SJCRH30 (cell line): Measurements from ENCODE around the gene PPM1L. TPM values are rescaled to one million over a fixed set of nuclear protein-coding genes. Genes with fewer than 3 reads are reported as not detected.

Source experiments
- DNase-seq, 2 experiments: peaks; one replicate each; pipeline ENCODE4 v3.0.0-alpha.2; 2015 to 2020
- H3K27ac ChIP-seq: fragments of 250-450 bp; sonication (Bioruptor Pico); 2 replicates; pipeline ENCODE4 v1.5.1; 2020; ENCODE audit warnings: mild to moderate bottlenecking, moderate library complexity
- H3K27me3 ChIP-seq: fragments of 250-450 bp; sonication (Bioruptor Pico); 2 replicates; pipeline ENCODE4 v1.5.1; 2020; ENCODE audit warnings: mild to moderate bottlenecking, moderate library complexity
- H3K36me3 ChIP-seq: fragments of 250-450 bp; sonication (Bioruptor Pico); 2 replicates; pipeline ENCODE4 v1.5.1; 2020; ENCODE audit warnings: mild to moderate bottlenecking, moderate library complexity
- H3K4me1 ChIP-seq: fragments of 250-450 bp; sonication (Bioruptor Pico); 2 replicates; pipeline ENCODE4 v1.5.1; 2020; ENCODE audit warnings: mild to moderate bottlenecking, moderate library complexity
- H3K4me3 ChIP-seq: fragments of 250-450 bp; sonication (Bioruptor Pico); 2 replicates; pipeline ENCODE4 v1.5.1; 2020; ENCODE audit warnings: mild to moderate bottlenecking, moderate library complexity
- H3K9me3 ChIP-seq: fragments of 250-450 bp; sonication (Bioruptor Pico); replicated peaks from 2 replicates; pipeline ENCODE4 v1.5.1; 2020; ENCODE audit warnings: mild to moderate bottlenecking, moderate library complexity
- total RNA-seq: library from RNA; depleted of rRNA; stranded (reverse); fragments of >200 nt; shearing (Covaris generic); gene quantifications from 2 replicates; pipeline ENCODE4 v1.2.3, GENCODE V29; 2014

The PPM1L gene
- total RNA-seq, 1 experiment from 2014 or later = 4.2 TPM

DNA sequence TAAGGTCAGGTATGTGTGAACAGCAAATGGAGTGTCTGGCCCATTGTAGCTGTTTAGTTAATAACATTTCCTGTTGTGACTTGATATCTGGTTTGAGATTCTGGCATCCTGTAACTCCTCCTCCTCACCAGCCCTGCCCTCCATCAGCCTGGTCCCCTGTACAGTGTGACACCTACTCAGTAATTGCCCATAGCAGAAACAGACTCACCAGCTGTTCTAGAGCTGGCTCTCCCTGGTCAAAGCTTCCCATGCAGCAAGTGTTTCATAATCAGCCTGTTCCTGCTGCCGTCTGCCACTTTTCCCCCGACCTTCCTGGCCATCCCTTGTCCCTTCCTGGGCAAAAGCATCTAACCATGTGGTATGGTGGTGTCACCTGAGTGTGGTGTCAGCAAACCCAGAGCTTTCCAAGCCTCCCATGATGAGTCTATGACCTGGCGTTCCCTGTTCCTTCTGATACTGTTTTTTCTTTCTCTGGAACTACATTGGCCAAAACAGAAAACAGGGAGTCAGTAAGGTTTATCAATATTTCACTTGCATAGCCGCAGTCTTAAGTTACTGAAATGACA is 293.7 kb downstream of the PPM1L start:
- Histone ChIP-seq H3K4me3 (no peak overlapping the region), H3K36me3 (no peaks in the 10 kb centered on the region), H3K27ac (no peak overlapping the region), H3K27me3 (no peaks in the 10 kb centered on the region), H3K9me3 (no peaks in the 10 kb centered on the region), H3K4me1 (no peaks in the 10 kb centered on the region)
- no peak for DNase-seq

DNA sequence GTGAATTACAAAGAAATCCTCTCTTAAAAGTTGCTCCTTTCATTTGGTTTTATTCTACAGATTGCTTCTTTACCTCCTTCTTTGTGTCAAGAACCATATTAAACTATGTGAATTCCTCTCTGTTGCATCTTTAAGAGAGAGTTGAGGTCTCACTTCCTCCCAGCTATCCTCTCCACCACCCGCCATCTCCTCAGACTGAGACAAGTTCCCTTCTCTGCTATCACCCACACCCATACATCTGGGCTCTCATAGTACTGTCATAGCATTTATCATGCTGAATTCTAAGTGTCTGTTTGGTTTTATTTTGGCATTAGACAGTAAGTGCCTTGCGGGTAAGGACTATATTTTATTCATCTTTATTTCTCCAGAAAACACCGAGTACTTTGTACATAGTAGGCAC is 294.9 kb downstream of the PPM1L start:
- no peaks in the 10 kb centered on the region for H3K4me1 ChIP-seq
- no peak overlapping the region for H3K27ac ChIP-seq
- H3K27me3 ChIP-seq = no peaks in the 10 kb centered on the region
- H3K4me3 ChIP-seq = no peak overlapping the region
- H3K36me3 ChIP-seq = no peaks in the 10 kb centered on the region
- H3K9me3 ChIP-seq = no peaks in the 10 kb centered on the region
- no peak for DNase-seq

DNA sequence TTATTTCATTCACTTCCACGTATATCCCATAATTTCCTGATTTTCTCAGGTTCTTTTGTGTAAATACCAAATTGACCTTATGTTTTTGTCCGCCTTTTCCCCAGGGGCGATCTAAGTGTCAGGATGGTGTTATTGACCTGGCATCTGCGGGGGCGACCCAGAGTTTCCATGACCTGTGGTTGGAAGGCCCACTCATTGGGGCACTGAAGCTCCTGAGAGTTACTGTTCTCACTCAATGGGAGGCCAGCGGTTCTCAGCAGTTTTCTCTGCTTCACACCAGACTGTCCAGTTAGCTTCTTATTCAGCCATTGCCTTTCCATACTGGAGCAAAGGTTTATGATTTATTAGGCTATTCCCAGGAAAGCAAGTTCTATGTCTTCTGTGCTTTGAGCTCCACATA is 295.8 kb downstream of the PPM1L start:
- Histone ChIP-seq H3K4me3 (no peak overlapping the region), H3K27ac (no peak overlapping the region), H3K27me3 (no peaks in the 10 kb centered on the region), H3K36me3 (no peaks in the 10 kb centered on the region), H3K9me3 (no peaks in the 10 kb centered on the region), H3K4me1 (no peaks in the 10 kb centered on the region)
- DNase-seq = no peak

DNA sequence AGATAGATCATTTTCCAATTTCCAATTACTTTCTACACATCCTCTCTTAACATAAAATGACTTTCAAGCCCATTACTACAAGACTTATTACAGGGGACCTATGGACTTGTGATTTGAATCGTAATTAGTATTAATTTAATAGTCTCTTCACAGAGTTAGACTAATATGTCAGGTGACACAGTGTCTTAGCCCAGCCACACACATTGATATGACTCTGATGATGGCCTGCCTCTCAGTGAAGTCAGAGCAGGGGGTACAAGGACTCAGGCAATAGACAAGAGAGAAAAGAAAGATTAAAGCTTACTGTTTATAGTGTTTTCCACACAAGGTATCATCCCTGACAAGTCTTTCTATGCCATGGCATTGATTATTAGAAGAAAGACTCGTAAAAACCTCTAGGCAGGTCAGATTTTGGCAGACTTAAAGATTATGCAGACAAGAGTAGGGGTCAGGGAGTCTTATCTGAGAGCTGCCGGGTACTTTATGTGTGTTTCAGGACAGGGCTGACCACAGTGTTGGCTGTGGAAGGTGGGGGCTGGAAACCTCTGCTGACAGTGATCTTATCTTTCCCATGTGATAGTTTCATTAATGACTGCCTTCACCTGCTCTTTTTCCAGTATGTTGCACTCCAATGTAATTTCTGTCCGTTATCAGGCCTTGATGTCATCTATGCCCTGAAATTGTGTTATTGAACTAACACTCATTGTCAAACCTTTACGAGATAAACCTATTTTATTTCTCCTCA is 299.0 kb downstream of the PPM1L start:
- Histone ChIP-seq H3K27ac (no peak overlapping the region), H3K4me3 (no peak overlapping the region), H3K9me3 (no peaks in the 10 kb centered on the region), H3K4me1 (no peaks in the 10 kb centered on the region), H3K36me3 (no peaks in the 10 kb centered on the region), H3K27me3 (no peaks in the 10 kb centered on the region)
- no peak for DNase-seq

DNA sequence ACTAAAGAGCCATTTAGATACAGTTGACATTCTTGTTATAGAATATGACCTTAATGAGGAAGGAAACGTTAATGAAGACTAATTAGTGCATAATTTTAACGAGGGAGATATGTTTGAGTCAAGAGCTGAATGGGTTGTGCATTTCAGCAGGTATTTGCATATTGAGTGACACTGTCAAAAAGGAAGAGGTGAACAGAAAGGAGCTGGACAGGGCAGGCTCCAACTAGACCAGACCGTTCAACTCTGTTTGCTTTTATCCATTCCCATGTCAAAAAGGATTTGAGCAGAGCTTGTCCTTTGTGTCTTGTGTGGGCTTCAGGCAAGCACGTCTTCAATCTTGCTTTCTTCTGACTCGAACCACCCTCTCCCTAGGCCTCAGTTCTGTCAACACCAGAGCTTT is 308.4 kb downstream of the PPM1L start:
- H3K4me1 ChIP-seq = peaks cover 10% of the 10 kb centered on the region
- H3K27ac ChIP-seq = no peak overlapping the region
- no peaks in the 10 kb centered on the region for H3K27me3 ChIP-seq
- no peak for DNase-seq
- no peak overlapping the region for H3K4me3 ChIP-seq
- H3K36me3 ChIP-seq = no peaks in the 10 kb centered on the region
- H3K9me3 ChIP-seq = no peaks in the 10 kb centered on the region

DNA sequence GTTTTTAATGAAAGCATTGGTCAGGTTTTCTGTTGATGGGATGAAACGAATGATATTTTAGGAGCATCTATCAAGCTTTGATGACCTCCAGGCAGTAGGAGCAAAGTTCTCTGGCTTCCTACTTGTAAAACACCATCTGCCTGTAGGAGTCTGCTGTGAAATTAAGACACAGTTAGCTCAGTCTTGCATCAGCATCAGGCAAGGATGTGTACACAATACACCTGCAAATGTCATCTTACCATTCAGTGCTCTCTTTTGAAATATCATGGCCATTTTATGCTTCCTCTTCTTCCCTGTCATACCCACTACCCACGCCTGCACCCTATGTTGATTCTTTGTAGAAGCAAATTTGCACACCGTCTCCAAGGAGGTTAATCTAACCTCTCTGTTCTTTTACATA is 310.9 kb downstream of the PPM1L start:
- peaks cover 24% of the 10 kb centered on the region for H3K4me1 ChIP-seq
- H3K9me3 ChIP-seq = no peaks in the 10 kb centered on the region
- no peak overlapping the region for H3K4me3 ChIP-seq
- DNase-seq = no peak
- no peaks in the 10 kb centered on the region for H3K27me3 ChIP-seq
- no peaks in the 10 kb centered on the region for H3K36me3 ChIP-seq
- H3K27ac ChIP-seq = no peak overlapping the region

DNA sequence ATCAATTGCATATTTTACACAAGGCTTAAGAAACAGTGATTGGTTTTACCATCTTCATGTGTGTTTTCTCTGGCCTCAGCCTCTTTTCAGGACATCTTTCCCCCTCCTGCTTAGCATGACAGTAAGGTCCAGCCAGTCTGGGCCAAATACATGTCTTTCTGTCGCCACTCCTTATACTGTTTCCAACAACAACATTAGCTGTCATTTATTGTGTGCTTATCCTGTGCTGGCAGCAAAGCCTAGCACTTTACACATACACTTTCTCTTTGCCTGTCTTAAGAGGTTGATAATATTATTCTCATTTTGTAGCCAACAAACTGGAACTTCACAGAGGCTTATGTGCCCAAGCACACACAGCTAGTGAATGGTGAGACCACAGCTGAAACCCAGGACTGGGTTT is 311.3 kb downstream of the PPM1L start:
- H3K36me3 ChIP-seq = no peaks in the 10 kb centered on the region
- no peak overlapping the region for H3K4me3 ChIP-seq
- no peak for DNase-seq
- peaks cover 24% of the 10 kb centered on the region for H3K4me1 ChIP-seq
- H3K27ac ChIP-seq = no peak overlapping the region
- H3K9me3 ChIP-seq = no peaks in the 10 kb centered on the region
- no peaks in the 10 kb centered on the region for H3K27me3 ChIP-seq

DNA sequence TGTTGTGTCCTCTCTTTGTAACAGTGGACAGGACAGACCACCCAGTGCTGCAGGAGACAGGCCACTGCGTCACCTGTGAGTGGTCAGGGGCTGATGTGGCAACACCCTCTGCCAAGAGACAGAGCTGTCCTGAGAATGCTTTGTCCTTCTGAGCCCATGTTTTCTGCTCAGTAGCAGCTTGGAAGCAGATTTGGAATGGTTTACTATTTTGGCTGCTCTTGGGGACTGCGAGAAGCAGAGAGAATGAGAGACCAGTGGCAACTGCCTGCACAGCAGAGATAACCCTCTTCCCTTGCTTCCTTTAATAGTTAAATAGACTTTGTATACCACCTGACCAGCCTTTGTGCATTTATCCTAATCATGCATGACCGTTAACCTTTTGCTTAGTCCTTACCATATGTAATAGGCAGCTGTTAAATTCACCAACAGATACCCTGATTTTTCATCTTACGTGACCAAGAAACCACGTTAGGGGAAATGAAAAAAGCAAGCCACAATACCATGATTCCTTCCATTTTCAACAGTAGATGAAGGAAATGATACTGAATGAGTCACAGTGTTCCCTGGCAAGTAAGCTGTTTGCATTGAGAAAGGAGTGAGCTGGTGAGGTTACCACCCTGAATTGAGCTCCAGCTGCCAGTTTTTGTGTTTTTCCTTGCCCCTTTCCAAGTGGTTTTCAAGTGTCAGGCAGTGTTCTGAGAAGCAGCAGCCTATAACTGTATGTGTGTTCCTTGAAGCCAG is 313.6 kb downstream of the PPM1L start:
- peak overlapping the region; percentile 90 for H3K27ac ChIP-seq
- peak; percentile 69 to 70 for DNase-seq
- H3K27me3 ChIP-seq = no peaks in the 10 kb centered on the region
- H3K4me1 ChIP-seq = peaks cover 24% of the 10 kb centered on the region
- H3K4me3 ChIP-seq = no peak overlapping the region; the same call in 1 of the 2 replicates
- no peaks in the 10 kb centered on the region for H3K36me3 ChIP-seq
- no peaks in the 10 kb centered on the region for H3K9me3 ChIP-seq

DNA sequence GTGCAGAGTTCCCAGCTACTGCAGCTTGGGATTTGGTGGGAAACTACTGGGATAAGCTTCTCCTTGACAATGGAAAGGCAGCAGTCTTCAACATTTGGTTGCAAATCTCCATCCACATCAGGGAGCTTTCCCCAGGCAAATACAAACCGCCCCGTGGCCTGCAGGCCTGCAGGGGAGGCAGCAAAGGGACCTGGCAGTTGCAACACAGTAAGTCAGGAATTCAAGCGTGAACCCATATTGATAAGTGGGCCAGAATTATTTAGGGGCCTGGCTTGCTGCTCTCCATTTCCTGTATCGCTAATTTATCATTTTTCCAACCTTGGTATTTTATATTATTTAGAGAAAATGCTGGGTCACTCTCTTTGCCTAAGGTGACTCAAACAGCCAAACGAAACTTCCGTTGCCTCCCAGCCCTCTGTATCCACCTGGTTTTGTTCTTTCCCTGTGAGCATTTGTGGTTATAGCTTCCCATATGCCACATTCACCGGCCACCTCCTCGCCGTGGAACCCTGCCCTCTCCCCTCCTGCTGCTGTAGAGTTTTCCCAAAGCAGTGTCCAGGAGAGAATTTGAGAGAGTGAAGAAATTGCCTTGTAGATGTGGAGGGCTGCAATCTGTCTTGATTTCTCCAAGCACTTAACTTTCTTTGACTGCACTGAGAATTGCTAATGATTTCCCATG is 314.4 kb downstream of the PPM1L start:
- no peaks in the 10 kb centered on the region for H3K9me3 ChIP-seq
- H3K36me3 ChIP-seq = no peaks in the 10 kb centered on the region
- no peaks in the 10 kb centered on the region for H3K27me3 ChIP-seq
- H3K4me3 ChIP-seq = peak overlapping the region; percentile 7; the same call in 1 of the 2 replicates
- peaks cover 24% of the 10 kb centered on the region for H3K4me1 ChIP-seq
- H3K27ac ChIP-seq = peak overlapping the region; percentile 90
- peak in 1 of 2 experiments; percentile 20 for DNase-seq

DNA sequence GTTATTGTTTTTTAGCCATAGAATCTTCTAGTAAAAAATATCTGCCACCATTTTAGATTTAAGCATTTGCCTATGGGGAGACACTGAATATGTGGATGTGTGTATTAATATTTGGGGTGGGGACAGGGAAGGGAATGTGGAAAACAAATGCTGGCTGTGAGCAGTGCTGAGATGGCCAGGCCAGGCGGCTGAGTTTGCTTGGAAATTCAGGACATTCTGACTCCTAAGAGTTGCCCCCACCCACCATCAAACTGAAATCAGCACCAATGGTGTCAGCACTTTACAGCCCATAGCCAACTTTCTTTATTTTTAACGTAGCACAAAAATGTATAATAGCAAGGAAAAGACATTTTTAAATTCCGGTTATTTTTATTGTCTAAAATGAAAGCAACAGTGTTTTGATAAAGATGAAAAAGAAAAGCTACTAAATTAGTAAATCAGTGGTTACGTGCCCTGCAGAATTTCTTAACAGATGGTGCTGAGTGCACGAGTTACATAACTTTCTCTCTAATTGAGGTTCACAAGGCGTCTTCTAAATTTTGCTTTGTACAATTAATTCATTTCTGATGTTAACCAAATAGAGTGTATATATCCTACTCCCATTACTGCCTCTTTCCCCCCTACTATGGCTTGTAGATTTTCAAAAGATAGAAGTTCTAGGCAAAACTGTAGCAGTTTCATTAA is 315.1 kb downstream of the PPM1L start:
- Histone ChIP-seq H3K36me3 (no peaks in the 10 kb centered on the region), H3K27me3 (no peaks in the 10 kb centered on the region), H3K27ac (peak overlapping the region; percentile 90), H3K4me3 (no peak overlapping the region), H3K9me3 (no peaks in the 10 kb centered on the region), H3K4me1 (peaks cover 24% of the 10 kb centered on the region)
- DNase-seq = no peak

DNA sequence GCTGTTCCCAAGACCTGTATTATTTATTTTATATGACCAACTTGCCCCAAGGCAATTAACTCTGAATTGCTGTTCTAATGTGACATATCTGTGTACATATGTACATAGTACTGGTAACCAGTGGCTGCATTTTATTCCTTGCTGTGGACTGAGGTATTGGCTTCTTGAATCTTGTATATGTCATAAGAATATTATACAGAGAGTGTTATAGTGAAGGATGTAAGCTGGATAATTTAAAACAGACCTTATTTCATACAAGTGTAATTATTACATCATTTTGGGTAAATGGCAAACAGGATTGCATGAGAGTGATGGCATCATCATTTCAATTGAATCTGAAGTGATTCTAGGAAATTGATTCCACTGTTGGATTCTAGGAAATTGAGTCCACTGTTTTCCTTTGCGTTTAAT is 316.2 kb downstream of the PPM1L start:
- H3K4me1 ChIP-seq = peaks cover 24% of the 10 kb centered on the region
- H3K36me3 ChIP-seq = no peaks in the 10 kb centered on the region
- no peak overlapping the region for H3K4me3 ChIP-seq
- no peak for DNase-seq
- no peaks in the 10 kb centered on the region for H3K27me3 ChIP-seq
- H3K9me3 ChIP-seq = no peaks in the 10 kb centered on the region
- no peak overlapping the region for H3K27ac ChIP-seq

DNA sequence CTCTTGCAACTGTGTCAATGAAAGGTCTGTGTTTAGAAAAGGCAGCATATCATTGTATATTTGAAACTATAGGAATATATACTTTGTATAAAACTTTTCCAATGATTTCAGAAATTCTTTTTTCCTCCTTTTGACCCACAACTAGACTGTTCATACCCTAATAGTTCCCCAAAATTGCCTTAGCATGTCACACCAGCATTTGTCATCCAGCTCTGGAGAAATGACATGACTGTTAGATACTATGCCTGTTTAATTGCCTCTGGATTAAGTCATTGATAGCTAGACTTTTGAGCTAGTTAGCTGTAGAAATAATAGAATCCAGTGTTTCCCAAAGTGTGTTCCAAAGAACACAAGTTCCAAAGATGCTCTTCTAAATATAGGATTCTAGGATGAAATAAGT is 316.7 kb downstream of the PPM1L start:
- Histone ChIP-seq H3K27me3 (no peaks in the 10 kb centered on the region), H3K4me1 (peaks cover 24% of the 10 kb centered on the region), H3K4me3 (no peak overlapping the region), H3K27ac (no peak overlapping the region), H3K36me3 (no peaks in the 10 kb centered on the region), H3K9me3 (no peaks in the 10 kb centered on the region)
- no peak for DNase-seq

DNA sequence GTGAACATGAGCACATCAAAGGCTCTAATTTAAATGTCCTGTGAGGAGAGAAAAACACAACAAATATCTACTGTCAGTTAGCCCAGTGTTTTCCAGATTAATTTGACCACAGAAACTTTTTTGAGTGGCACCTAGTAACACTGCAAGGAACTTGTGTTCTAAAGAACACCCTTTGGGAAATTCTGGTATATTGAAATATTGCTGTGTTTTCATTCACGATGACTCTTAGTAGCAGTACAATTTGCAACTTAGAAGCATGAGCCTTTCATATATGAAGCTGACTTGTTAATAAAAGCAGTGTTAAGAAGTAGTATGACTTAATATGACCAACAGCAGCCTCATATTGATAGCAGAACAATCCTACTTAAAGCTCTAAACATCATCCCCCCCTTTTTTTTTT is 317.1 kb downstream of the PPM1L start:
- H3K4me3 ChIP-seq = no peak overlapping the region
- H3K9me3 ChIP-seq = no peaks in the 10 kb centered on the region
- H3K27ac ChIP-seq = no peak overlapping the region
- H3K27me3 ChIP-seq = no peaks in the 10 kb centered on the region
- DNase-seq = no peak
- peaks cover 24% of the 10 kb centered on the region for H3K4me1 ChIP-seq
- H3K36me3 ChIP-seq = no peaks in the 10 kb centered on the region

DNA sequence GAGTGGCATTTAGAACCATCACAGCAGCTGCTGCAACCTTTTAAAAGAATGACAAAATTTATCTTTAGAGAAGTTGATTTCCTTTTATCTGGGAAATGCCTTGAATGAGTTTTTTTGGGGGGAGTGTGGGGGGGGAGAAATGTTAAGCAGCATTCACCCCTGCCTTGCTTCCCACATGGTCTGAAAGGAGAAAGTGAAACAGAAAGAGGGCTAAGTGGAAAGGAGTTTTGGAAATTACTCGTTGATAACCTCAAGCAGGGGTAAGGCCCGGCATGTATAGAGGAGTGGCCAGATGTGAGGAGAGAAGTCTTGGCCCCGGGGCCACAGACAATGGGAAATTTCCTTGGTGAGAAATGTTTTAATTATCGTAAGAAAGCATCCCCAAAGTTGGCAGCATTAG is 325.6 kb downstream of the PPM1L start:
- H3K4me1 ChIP-seq = no peaks in the 10 kb centered on the region
- no peak for DNase-seq
- no peak overlapping the region for H3K27ac ChIP-seq
- H3K27me3 ChIP-seq = no peaks in the 10 kb centered on the region
- no peak overlapping the region for H3K4me3 ChIP-seq
- no peaks in the 10 kb centered on the region for H3K36me3 ChIP-seq
- H3K9me3 ChIP-seq = no peaks in the 10 kb centered on the region
